ENCODE results near the gene ATXN7L1.

- TF ChIP-seq CTCF (IDR thresholded peaks at IDR 0.05) (no peak), POLR2AphosphoS5 (IDR thresholded peaks at IDR 0.05) (no peak), POLR2A (IDR thresholded peaks at IDR 0.05) (no peak)
Observed at GRCh38 chr7:105791926-105792325, 84.5 kb downstream of the ATXN7L1 start.

Measured in gastroesophageal sphincter (tissue), 3 donors.